Activated CD4-positive, alpha-beta T cell treated with anti-CD3 and anti-CD28 coated beads, Interleukin-2, amount 50 U/mL, for 24 hours (primary cell): ENCODE data around the gene CASK.

Experiments used
- DNase-seq, 2 donors: peaks; one replicate each; pipeline ENCODE4 v3.0.0-alpha.2; 2020; ENCODE audit warnings: low read depth in 1 of 2, low spot score in 1 of 2

CASK gene

GRCh38 chrX:41837270-41837944 lies 85.9 kb downstream of the CASK start:
- DNase-seq, result no peak

GRCh38 chrX:41828826-41829225 lies 94.5 kb downstream of the CASK start:
- no peak for DNase-seq

- no peak for DNase-seq
These were observed 95.5 kb downstream of the CASK start for GRCh38 chrX:41827886-41828285.

- DNase-seq, result no peak
These were observed 97.6 kb downstream of the CASK start for GRCh38 chrX:41825796-41826195.

GRCh38 chrX:41824551-41824950 lies 98.8 kb downstream of the CASK start:
- no peak for DNase-seq

- DNase-seq, result no peak
These were observed 100.0 kb downstream of the CASK start for GRCh38 chrX:41823402-41823801.

- no peak for DNase-seq
These were observed 100.5 kb downstream of the CASK start for GRCh38 chrX:41822892-41823291.

GRCh38 chrX:41808047-41808446 lies 115.3 kb downstream of the CASK start:
- DNase-seq, result no peak

- DNase-seq, result no peak
These were observed 120.4 kb downstream of the CASK start for GRCh38 chrX:41802958-41803357.

- no peak for DNase-seq
These were observed 123.7 kb downstream of the CASK start for GRCh38 chrX:41799661-41800060.

- DNase-seq, result no peak
These were observed 126.8 kb downstream of the CASK start for GRCh38 chrX:41796577-41796976.

GRCh38 chrX:41796046-41796445 lies 127.3 kb downstream of the CASK start:
- DNase-seq, result no peak

GRCh38 chrX:41789374-41789773 lies 134.0 kb downstream of the CASK start:
- no peak for DNase-seq

GRCh38 chrX:41785685-41786084 lies 137.7 kb downstream of the CASK start:
- no peak for DNase-seq

GRCh38 chrX:41781500-41781899 lies 141.9 kb downstream of the CASK start:
- no peak for DNase-seq

GRCh38 chrX:41779941-41780340 lies 143.4 kb downstream of the CASK start:
- no peak for DNase-seq

GRCh38 chrX:41779030-41779564 lies 144.3 kb downstream of the CASK start:
- no peak for DNase-seq

- no peak for DNase-seq
These were observed 161.7 kb downstream of the CASK start for GRCh38 chrX:41761702-41762101.

GRCh38 chrX:41761169-41761568 lies 162.2 kb downstream of the CASK start:
- DNase-seq, result no peak

- peak in 1 of 2 donors; percentile 0 for DNase-seq
These were observed 163.5 kb downstream of the CASK start for GRCh38 chrX:41759817-41760216.

- no peak for DNase-seq
These were observed 165.0 kb downstream of the CASK start for GRCh38 chrX:41758401-41758800.

- DNase-seq, result no peak
These were observed 172.6 kb downstream of the CASK start for GRCh38 chrX:41750716-41751115.

- DNase-seq, result no peak
These were observed 183.5 kb downstream of the CASK start for GRCh38 chrX:41739871-41740270.
